IPS-NIHi11 (cell line): Measurements from ENCODE around the gene MTO1.
"Not testable (repeated sequence)": the region's sequence is repeated elsewhere in the genome, so short reads cannot be mapped to it uniquely, and the experiment has no call there.

ENCODE experiments used
- DNase-seq: peaks from one replicate; pipeline ENCODE4 v3.0.0; 2012; ENCODE audit warnings: mixed read lengths, low spot score

MTO1 gene

GRCh38 chr6:73461537-73462350 is at the start of gene MTO1:
TSS of gene MTO1 (plus strand) at chr6:73461737. CDS start at chr6:73461855, 118 bp downstream.
- DNase-seq = peak; percentile 89

- DNase-seq = no peak
Measured at GRCh38 chr6:73413102-73413501, 48.4 kb upstream of the MTO1 start.

DNA sequence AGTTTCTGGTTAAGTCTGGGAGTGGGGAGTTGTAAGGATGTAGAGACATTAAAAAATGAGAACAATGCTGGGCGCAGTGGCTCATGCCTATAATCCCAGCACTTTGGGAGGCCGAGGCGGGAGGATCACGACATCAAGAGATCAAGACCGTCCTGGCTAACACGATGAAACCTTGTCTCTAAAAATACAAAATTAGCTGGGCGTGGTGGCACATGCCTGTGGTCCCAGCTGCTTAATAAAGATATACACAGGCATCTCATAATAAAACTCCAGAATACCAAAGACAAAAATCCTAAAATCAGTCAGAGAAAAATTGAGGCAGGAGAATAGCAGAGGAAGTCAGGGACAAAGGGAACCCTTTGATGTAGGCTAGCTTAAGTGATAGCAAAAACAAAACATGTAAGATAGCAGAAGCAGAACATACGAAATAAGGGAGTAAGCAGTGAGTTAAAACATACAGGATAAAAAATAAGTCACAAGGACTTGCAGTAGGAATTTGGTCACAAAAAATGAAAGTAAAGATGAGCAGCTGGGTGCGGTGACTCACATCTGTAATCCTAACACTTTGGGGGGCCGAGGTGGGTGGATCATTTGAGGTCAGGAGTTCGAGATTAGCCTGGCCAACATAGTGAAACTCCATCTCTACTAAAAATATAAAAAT is 43.3 kb upstream of the MTO1 start:
- no peak for DNase-seq

- DNase-seq = no peak
Measured at GRCh38 chr6:73421534-73421933, 40.0 kb upstream of the MTO1 start.

- no peak for DNase-seq
Measured at GRCh38 chr6:73435236-73435635, 26.3 kb upstream of the MTO1 start.

DNA sequence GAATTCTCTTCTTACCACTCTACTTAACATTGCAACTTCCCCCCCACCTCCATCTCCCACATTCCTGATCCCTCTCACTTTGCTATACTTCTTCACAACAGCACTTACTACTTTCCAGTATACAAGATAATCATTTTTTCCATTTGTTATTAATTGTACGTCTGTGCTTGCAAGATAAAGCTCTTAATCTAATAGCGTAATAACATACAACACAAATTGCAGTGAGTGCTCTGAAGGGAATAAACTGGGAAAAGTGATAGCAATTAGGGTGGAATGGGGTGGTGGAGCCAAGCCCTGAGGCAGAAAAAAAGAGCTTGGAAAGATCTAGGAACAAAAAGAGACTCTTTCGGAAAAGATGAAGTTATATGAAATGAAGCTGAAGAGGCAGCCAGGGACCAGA is 18.0 kb upstream of the MTO1 start:
- no peak for DNase-seq

GRCh38 chr6:73451223-73452106 is 10.1 kb upstream of the MTO1 start:
- DNase-seq = peak; percentile 67

- DNase-seq = peak; percentile 62
Measured at GRCh38 chr6:73452107-73452461, 9.5 kb upstream of the MTO1 start, which contains the start of gene CGAS. TSS of gene CGAS (minus strand) at chr6:73452297. CDS start at chr6:73452181, 116 bp downstream.

DNA sequence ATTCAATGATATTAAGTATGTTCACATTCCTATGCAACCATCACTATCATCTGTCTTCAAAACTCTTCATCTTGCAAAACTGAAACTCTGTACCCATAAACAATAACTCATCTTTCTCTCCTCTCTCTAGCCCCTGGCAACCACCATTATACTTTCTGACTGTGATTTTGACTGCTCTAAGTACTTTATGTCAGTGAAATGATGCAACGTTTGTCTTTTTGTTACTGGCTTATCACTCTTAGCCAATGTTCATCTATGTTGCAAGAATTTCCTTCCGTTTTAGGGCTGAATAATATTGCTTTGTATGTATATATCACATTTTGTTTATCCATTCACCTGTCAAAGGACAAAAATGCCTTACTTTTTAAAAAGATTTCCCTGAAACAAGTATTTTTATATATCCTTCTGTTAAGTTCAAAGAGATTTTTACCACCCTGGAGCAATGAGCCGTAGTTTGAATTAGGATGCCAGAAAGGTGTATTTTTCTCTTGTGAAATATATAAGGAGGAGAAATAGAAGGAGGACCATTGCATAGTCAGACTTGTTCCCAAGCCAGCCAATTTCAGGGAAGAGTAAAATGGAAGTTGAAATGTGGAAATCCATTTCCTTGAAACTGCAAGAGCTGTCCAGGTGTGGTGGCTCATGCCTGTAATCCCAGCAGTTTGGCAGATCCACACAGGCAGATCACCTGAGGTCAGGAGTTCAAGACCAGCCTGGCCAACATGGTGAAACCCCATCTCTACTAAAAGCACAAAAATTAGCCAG is 5.5 kb upstream of the MTO1 start:
- no peak for DNase-seq

- not testable (repeated sequence) for DNase-seq
Measured at GRCh38 chr6:73459474-73459873, 2.1 kb upstream of the MTO1 start.

GRCh38 chr6:73460056-73460455 is 1.5 kb upstream of the MTO1 start:
- DNase-seq = no peak

DNA sequence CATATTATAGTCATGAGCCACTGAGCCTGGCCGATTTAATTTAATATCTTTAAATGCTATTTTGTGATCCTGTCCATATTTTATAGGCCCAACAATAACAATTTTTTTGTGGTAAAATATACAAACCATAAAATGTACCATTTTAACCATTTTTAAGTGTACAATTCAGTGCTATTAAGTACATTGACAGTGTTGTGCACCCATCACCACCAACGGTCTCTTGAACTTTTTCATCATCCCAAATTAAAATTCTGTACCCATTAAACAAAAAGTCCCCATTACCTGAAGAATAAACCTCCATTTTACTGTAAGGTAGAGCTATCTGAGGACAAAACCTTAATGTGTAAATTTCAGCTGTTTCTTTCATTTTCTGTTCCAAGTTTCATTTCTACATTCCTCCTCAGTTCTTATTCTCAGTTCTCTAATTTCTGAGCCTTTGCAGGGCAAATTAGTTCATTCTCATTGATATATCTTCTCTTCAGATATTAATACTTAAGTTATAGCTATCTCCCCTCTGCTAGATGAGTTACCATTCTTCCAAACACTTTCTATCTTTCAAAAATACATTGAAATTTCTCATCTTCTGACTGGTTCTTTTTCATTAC is 10.3 kb downstream of the MTO1 start:
- no peak for DNase-seq

- no peak for DNase-seq
Measured at GRCh38 chr6:73476723-73477122, 15.2 kb downstream of the MTO1 start.

DNA sequence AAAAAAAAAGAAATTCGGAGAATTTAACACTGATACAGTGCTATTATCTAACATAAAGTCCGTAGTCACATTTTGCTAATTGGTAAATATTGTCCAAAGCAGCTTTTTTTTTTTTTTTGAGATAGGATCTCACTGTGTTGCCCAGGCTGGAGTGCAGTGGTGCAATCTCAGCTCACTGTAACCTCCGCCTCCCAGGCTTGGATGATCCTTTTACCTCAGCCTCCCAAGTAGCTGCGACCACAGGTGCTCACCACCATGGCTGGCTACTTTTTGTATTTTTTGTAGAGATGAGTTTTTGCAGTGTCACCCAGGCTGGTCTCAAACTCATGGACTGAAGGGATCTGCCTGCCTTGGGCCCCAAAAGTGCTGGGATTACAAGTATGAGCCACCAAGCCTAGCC is 15.9 kb downstream of the MTO1 start:
- no peak for DNase-seq

- DNase-seq = no peak
Measured at GRCh38 chr6:73481969-73482368, 20.4 kb downstream of the MTO1 start.

DNA sequence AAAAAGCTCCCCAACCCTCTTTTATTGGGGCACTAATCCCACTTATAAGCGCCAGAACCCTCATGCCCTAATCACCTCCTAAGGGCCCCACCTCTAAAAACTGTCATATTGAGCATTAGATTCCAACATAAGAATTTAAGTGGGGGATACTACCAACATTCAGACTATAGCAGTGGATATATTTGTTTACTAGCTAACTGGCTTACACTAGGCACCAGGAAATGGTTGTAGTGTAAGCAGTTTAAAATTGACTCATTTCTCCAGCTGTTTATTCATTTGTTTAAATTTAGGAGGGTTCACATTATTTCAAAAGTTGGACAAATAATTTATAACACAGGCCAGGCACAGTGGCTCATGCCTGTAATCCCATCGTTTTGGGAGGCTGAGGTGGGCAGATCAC is 22.9 kb downstream of the MTO1 start:
- DNase-seq = no peak

DNA sequence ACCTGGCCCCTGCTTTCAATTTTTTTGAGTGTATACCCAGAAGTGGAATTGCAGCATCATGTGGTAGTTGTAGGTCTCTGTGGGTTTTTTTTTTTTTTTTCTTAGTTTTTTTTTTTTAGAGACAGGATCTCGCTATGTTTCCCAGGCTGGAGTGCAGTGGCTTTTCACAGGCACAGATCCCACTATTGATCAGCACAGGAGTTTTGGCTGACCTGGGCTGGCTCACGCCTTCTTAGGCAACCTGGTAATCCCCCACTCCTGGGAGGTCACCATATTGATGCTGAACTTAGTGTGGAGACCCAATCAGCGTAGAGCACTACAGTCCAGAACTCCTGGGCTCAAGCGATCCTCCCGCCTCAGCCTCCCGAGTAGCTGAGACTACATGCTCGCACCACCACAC is 25.9 kb downstream of the MTO1 start:
- DNase-seq = no peak

DNA sequence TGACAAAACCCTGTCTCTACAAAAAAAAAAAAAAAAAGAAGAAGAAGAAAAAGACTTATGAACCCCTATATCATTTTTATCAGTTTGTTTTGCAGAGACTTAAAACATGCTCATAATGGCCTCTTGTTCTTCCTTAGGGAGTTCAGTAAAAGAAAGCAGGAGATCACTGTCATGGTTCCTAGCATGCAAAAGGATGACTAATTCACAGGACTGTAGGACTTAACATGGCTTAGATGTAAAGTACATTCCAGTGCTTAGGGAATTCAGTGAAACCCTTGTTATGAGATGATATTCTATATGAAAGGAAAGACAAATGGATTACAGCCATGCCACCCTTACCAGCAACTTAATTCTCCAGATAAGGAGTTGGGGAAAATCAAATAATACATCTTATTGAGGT is 29.8 kb downstream of the MTO1 start:
- no peak for DNase-seq

DNA sequence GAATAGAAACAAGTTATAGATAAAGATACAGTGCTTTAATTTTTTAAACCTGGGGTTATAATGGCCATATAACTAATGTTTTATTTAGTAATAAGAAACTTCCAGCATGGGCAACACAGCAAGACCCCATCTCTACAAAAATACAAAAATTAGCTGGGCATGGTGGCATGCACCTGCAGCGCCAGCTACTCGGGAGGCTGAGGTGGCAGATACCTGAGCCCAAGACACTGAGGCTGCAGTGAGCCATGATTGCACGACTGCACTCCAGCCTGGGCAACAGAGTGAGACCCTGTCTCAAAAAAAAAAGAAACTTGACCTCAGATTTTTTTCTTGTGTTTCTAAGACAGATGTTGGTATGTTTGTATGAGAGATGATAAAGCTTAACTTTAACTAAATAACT is 36.4 kb downstream of the MTO1 start:
- no peak for DNase-seq

DNA sequence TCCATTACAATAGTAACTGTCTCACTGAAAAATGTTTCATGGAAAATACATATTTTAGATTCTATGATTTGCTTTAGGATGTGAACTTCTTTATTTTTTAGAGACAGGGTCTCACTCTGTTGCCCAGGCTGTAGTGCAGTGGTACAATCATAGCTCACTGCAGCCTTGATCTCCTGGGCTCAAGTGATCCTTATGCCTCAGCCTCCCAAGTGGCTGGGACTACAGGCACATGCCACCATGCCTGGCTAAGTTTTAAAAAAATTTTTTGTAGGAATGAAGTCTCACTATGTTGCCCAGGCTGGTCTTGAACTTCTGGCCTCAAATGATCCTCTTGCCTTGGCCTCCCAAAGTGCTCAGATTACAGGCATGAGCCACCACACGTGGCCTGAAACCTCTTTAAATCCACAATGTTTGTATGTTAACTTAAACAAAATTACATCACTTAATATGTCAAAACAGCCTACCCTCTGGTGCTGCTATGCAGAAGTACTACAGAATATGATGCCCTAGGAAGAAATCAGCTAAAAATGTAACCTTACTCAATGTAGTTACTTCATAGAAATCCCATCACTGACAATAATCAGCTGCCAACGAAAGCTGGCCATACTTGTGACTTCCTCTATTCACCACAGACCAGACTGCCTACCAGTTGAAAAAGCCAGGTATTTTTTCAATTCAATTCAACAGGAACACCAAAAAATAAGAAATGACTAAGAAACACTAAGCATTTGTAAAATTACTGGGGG is 41.7 kb downstream of the MTO1 start:
- DNase-seq = no peak

DNA sequence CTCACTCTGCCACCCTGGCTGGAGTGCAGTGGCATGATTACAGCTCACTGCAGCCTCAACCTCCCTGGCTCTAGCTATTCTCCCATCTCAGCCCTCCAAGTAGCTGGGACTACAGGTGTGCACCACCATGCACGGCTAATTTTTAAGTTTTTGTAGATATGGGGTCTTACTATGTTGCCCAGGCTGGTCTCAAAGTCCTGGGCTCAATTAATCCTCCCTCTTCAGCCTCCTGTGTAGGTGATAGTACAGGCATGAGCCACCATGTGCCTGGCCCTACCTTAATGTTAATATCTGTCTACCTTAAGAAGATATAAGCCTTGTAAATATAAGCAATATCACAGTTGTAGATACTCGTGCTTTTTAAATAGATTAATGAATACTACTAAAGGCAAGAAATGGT is 42.6 kb downstream of the MTO1 start:
- DNase-seq = no peak
